Activated naive CD4-positive, alpha-beta T cell treated with anti-CD3 and anti-CD28 coated beads for 36 hours (primary cell): Measurements from ENCODE around the gene APOLD1. TPM values are rescaled to one million over a fixed set of nuclear protein-coding genes. Genes with fewer than 3 reads are reported as not detected.

Source experiments
- CTCF ChIA-PET: fragments of 350-600 bp; sonication (Branson Sonifier 250); formaldehyde crosslinking; loops from one replicate; lab custom pipeline; 2021; ENCODE audit warnings: antibody characterized with exemption; lab: Charles Lee
- DNase-seq: peaks from one replicate; pipeline ENCODE4 v3.0.0-alpha.2; 2020
- H3K27ac Mint-ChIP-seq: one replicate; pipeline ENCODE4 v1.8.0; 2021; ENCODE audit warnings: mild to moderate bottlenecking, mixed read lengths
- H3K27me3 Mint-ChIP-seq: one replicate; pipeline ENCODE4 v1.8.0; 2021; ENCODE audit warnings: low read depth, mixed read lengths
- H3K36me3 Mint-ChIP-seq: one replicate; pipeline ENCODE4 v1.8.0; 2021; ENCODE audit warnings: low read depth, mixed read lengths
- H3K4me1 Mint-ChIP-seq: one replicate; pipeline ENCODE4 v1.8.0; 2021; ENCODE audit warnings: low read depth, mixed read lengths
- H3K4me3 Mint-ChIP-seq: one replicate; pipeline ENCODE4 v1.8.0; 2021; ENCODE audit warnings: mild to moderate bottlenecking, moderate library complexity, mixed read lengths
- H3K9me3 Mint-ChIP-seq: one replicate; pipeline ENCODE4 v1.8.0; 2021; ENCODE audit warnings: mixed read lengths
- intact Hi-C: fragments of 100-400 bp; cut with micrococcal nuclease; formaldehyde crosslinking; loops from one replicate; pipeline ENCODE4 v1.15.1; 2023
- total RNA-seq, 2 experiments: library from RNA; stranded (reverse); gene quantifications; one replicate each; pipeline ENCODE4 v1.2.3, GENCODE V29; 2021

The APOLD1 gene
- total RNA-seq, 2 experiments from 2014 or later: 0.88 to 1.3 TPM

- no peak overlapping the region for H3K27ac Mint-ChIP-seq
- no peaks in the 10 kb centered on the region for H3K27me3 Mint-ChIP-seq
- CTCF ChIA-PET: interaction anchor here (1.2 to 1.6 kb wide), 2 partner anchors 20 to 80 kb away, joined by 3 to 8 read pairs; no protein-coding TSS in a partner anchor
These were observed 28.3 kb upstream of the APOLD1 start for GRCh38 chr12:12757121-12757520.

DNA sequence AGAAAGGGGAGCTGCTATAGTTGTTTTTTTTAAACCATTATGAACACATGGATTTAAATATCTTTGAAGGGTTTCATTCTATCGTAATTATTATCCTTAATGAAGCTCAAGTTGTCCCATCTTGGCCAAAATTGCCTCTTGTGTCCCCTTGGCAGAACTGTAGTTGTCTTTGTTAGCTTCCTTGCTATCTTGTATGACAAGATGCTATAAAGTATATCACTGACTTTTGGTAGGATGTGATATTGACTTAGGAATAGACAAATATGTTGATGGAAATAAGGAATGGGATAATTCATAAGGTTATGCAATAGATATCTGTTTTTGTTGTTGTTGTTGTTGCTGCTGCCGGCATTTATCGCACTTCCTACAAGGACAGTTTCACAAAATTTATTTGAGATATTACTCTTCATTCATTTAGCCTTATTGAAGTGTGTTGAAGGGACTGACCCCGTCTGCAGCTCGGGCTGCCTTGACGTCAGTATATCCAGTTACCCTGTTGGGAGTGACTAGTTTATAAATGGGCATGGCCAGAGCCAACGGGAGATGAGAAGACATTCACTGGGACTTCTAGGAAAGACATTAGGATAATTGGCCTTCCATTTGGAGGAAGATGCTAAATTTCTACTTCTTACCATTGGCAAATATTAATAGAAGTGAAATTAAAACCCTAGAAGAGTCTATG is 26.1 kb upstream of the APOLD1 start:
- Mint-ChIP-seq H3K36me3 (no peaks in the 10 kb centered on the region), H3K4me1 (no peaks in the 10 kb centered on the region), H3K27me3 (no peaks in the 10 kb centered on the region), H3K4me3 (no peak overlapping the region), H3K27ac (no peak overlapping the region), H3K9me3 (no peaks in the 10 kb centered on the region)
- CTCF ChIA-PET: interaction anchor here (0.6 to 0.9 kb wide), 3 partner anchors 23 to 1493 kb away, joined by 4 to 6 read pairs (median 4); no protein-coding TSS in a partner anchor
- intact Hi-C loops: no loop called here
- DNase-seq: no peak

More at GRCh38 chr12:12757121-12757520, 28.3 kb upstream of the APOLD1 start:
- intact Hi-C loops: no loop called here
- no peaks in the 10 kb centered on the region for H3K4me1 Mint-ChIP-seq
- no peak overlapping the region for H3K4me3 Mint-ChIP-seq
- H3K9me3 Mint-ChIP-seq: no peaks in the 10 kb centered on the region
- no peaks in the 10 kb centered on the region for H3K36me3 Mint-ChIP-seq
- no peak for DNase-seq

GRCh38 chr12:12764824-12765223 is 20.6 kb upstream of the APOLD1 start:
- CTCF ChIA-PET: no interaction called here
- peaks cover 3% of the 10 kb centered on the region for H3K9me3 Mint-ChIP-seq

GRCh38 chr12:12770262-12770661 is 15.2 kb upstream of the APOLD1 start:
- Mint-ChIP-seq H3K4me1 (no peaks in the 10 kb centered on the region), H3K27ac (no peak overlapping the region), H3K27me3 (no peaks in the 10 kb centered on the region), H3K4me3 (no peak overlapping the region), H3K36me3 (peaks cover 3% of the 10 kb centered on the region), H3K9me3 (peaks cover 8% of the 10 kb centered on the region)
- no peak for DNase-seq
- intact Hi-C loops: no loop called here
- CTCF ChIA-PET: no interaction called here

More at GRCh38 chr12:12764824-12765223, 20.6 kb upstream of the APOLD1 start:
- peaks cover 1% of the 10 kb centered on the region for H3K36me3 Mint-ChIP-seq
- no peak overlapping the region for H3K27ac Mint-ChIP-seq
- no peak for DNase-seq
- no peak overlapping the region for H3K4me3 Mint-ChIP-seq
- intact Hi-C loops: no loop called here
- no peaks in the 10 kb centered on the region for H3K4me1 Mint-ChIP-seq
- no peaks in the 10 kb centered on the region for H3K27me3 Mint-ChIP-seq

DNA sequence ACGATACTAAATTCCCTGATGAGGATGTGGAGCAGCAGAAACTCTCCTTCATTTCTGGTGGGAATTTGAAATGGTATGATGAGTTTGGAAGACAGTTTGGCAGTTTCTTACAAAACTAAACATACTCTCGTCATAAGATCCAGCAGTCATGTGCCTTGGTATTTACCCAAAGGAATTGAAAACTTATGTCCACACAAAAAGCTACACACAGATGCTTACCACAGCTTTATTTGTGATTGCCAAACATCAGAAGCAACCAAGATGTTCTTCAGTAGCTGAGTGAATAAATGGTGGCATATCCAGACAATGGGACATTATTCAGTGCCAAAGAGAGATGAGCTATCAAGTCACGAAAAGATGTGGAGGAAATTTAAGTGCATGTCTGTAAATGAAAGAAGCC is 10.7 kb upstream of the APOLD1 start:
- CTCF ChIA-PET: interaction anchor here (0.6 kb wide), 1 partner anchor 23 kb away, joined by 3 read pairs; no protein-coding TSS in a partner anchor

DNA sequence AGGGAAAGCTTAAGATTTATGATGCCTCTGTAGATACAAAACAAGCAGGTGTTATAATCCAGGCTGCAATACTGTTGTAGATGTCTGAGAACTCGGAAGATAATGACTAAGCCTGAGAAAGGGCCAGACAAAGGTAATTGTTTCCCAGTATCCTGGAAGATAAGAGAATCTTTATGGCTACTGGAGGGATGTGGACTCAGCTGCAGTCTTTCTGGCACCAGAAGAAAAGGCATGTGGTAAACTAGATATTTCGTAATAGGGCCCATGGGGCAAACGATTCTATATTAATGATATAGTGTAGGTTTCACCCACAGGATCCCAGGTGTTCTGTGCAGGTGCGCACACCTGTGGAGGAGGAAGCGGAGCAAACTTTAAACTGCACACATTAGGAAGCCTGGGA is 9.2 kb upstream of the APOLD1 start:
- H3K4me3 Mint-ChIP-seq: no peak overlapping the region
- DNase-seq: no peak
- CTCF ChIA-PET: interaction anchor here (1.8 kb wide), 1 partner anchor 11 kb away, joined by 6 read pairs; no protein-coding TSS in a partner anchor
- no peaks in the 10 kb centered on the region for H3K4me1 Mint-ChIP-seq
- intact Hi-C loops: no loop called here
- no peak overlapping the region for H3K27ac Mint-ChIP-seq
- no peaks in the 10 kb centered on the region for H3K36me3 Mint-ChIP-seq
- H3K27me3 Mint-ChIP-seq: no peaks in the 10 kb centered on the region
- H3K9me3 Mint-ChIP-seq: peaks cover 3% of the 10 kb centered on the region

More for the DNA sequence above, 10.7 kb upstream of the APOLD1 start:
- intact Hi-C loops: no loop called here
- H3K9me3 Mint-ChIP-seq: peaks cover 5% of the 10 kb centered on the region
- no peaks in the 10 kb centered on the region for H3K4me1 Mint-ChIP-seq
- H3K4me3 Mint-ChIP-seq: no peak overlapping the region
- H3K36me3 Mint-ChIP-seq: peaks cover 2% of the 10 kb centered on the region
- DNase-seq: no peak
- no peak overlapping the region for H3K27ac Mint-ChIP-seq
- H3K27me3 Mint-ChIP-seq: no peaks in the 10 kb centered on the region

DNA sequence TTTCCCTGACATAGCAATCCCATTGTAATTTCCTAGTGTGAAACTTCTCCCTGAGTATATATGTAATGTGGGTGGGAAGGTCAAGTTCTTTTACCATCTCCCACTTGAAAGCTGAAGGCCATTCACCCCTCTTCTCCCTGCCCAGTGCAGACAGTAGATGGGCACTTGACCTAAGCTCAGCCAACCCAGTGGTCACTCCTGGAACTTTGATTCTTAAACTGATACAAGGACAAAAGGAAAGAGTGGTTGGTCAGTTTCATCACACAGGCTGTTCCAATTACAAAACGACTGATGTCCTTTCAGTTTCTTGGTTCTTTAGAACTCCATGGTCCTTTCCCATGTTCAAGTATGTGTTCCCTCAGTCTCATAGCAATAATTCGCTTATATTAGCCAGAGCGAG is 8.4 kb upstream of the APOLD1 start:
- no peak overlapping the region for H3K4me3 Mint-ChIP-seq
- no peaks in the 10 kb centered on the region for H3K27me3 Mint-ChIP-seq
- CTCF ChIA-PET: interaction anchor here (1.8 kb wide), 1 partner anchor 10 kb away, joined by 6 read pairs; no protein-coding TSS in a partner anchor
- H3K4me1 Mint-ChIP-seq: no peaks in the 10 kb centered on the region
- no peak overlapping the region for H3K27ac Mint-ChIP-seq
- no peaks in the 10 kb centered on the region for H3K36me3 Mint-ChIP-seq
- intact Hi-C loops: no loop called here
- no peak for DNase-seq
- H3K9me3 Mint-ChIP-seq: peaks cover 3% of the 10 kb centered on the region

GRCh38 chr12:12779007-12779406 is 6.5 kb upstream of the APOLD1 start:
- no peak for DNase-seq
- no peaks in the 10 kb centered on the region for H3K36me3 Mint-ChIP-seq
- H3K4me3 Mint-ChIP-seq: no peak overlapping the region
- CTCF ChIA-PET: interaction anchor here (0.5 to 1.9 kb wide), 4 partner anchors 9 to 42 kb away, joined by 3 to 8 read pairs (median 5); no protein-coding TSS in a partner anchor
- H3K9me3 Mint-ChIP-seq: no peaks in the 10 kb centered on the region
- no peaks in the 10 kb centered on the region for H3K27me3 Mint-ChIP-seq
- H3K27ac Mint-ChIP-seq: no peak overlapping the region
- no peaks in the 10 kb centered on the region for H3K4me1 Mint-ChIP-seq
- intact Hi-C loops: no loop called here

- Mint-ChIP-seq H3K36me3 (no peaks in the 10 kb centered on the region), H3K4me1 (no peaks in the 10 kb centered on the region), H3K27ac (no peak overlapping the region), H3K27me3 (no peaks in the 10 kb centered on the region), H3K9me3 (no peaks in the 10 kb centered on the region), H3K4me3 (no peak overlapping the region)
- DNase-seq: no peak
- CTCF ChIA-PET: interaction anchor here (1.2 to 1.9 kb wide), 3 partner anchors 8 to 43 kb away, joined by 4 to 8 read pairs (median 6); no protein-coding TSS in a partner anchor
- intact Hi-C loops: no loop called here
These were observed 5.9 kb upstream of the APOLD1 start for GRCh38 chr12:12779529-12779928.

GRCh38 chr12:12784116-12784515 is 1.3 kb upstream of the APOLD1 start:
- CTCF ChIA-PET: interaction anchor here (1.4 to 1.5 kb wide), 2 partner anchors 47 to 53 kb away, joined by 4 read pairs; no protein-coding TSS in a partner anchor
- H3K27ac Mint-ChIP-seq: no peak overlapping the region

GRCh38 chr12:12786351-12786705 is 869 bp downstream of the APOLD1 start:
- intact Hi-C loops: loop anchor here (2.0 kb wide), 1 partner anchor 62 kb away; no protein-coding TSS in a partner anchor
- H3K4me1 Mint-ChIP-seq: peaks cover 27% of the 10 kb centered on the region
- H3K36me3 Mint-ChIP-seq: no peaks in the 10 kb centered on the region
- H3K4me3 Mint-ChIP-seq: peak overlapping the region; percentile 83
- H3K9me3 Mint-ChIP-seq: no peaks in the 10 kb centered on the region
- CTCF ChIA-PET: interaction anchor here (1.2 to 4.6 kb wide), 6 partner anchors 10 to 426 kb away, joined by 3 to 36 read pairs (median 4); partner anchors contain the start of gene DDX47
- H3K27ac Mint-ChIP-seq: peak overlapping the region; percentile 36
- no peak for DNase-seq
- no peaks in the 10 kb centered on the region for H3K27me3 Mint-ChIP-seq

More at GRCh38 chr12:12784116-12784515, 1.3 kb upstream of the APOLD1 start:
- H3K9me3 Mint-ChIP-seq: no peaks in the 10 kb centered on the region
- DNase-seq: no peak
- H3K36me3 Mint-ChIP-seq: no peaks in the 10 kb centered on the region
- no peaks in the 10 kb centered on the region for H3K27me3 Mint-ChIP-seq
- intact Hi-C loops: no loop called here
- H3K4me1 Mint-ChIP-seq: peaks cover 27% of the 10 kb centered on the region
- no peak overlapping the region for H3K4me3 Mint-ChIP-seq

- CTCF ChIA-PET: interaction anchor here (0.6 to 4.6 kb wide), 17 partner anchors 8 to 425 kb away, joined by 3 to 36 read pairs (median 4); partner anchors contain the start of genes DDX47 and GPRC5A
- peak overlapping the region; percentile 83 for H3K4me3 Mint-ChIP-seq
- peak; percentile 67 for DNase-seq
- H3K9me3 Mint-ChIP-seq: no peaks in the 10 kb centered on the region
- peaks cover 27% of the 10 kb centered on the region for H3K4me1 Mint-ChIP-seq
- H3K27ac Mint-ChIP-seq: peak overlapping the region; percentile 84
- H3K27me3 Mint-ChIP-seq: no peaks in the 10 kb centered on the region
- intact Hi-C loops: loop anchor here (2.0 kb wide), 1 partner anchor 62 kb away; no protein-coding TSS in a partner anchor
- no peaks in the 10 kb centered on the region for H3K36me3 Mint-ChIP-seq
These were observed 1.5 kb downstream of the APOLD1 start for GRCh38 chr12:12786706-12787601.
